ENCODE measurements around the gene HOXA6.

HOXA6 gene

GRCh38 chr7:27161214-27161720, 13.7 kb upstream of the HOXA6 start:
- DNase-seq (ENCODE audit: low spot score), result peak; percentile 79

GRCh38 chr7:27160546-27161213, 13.1 kb upstream of the HOXA6 start:
- peak; percentile 90 for DNase-seq (ENCODE audit: low spot score)

GRCh38 chr7:27160145-27160545, 12.6 kb upstream of the HOXA6 start:
- DNase-seq (ENCODE audit: low spot score), result no peak

- peak; percentile 55 for DNase-seq (ENCODE audit: low spot score)
Measured at GRCh38 chr7:27159266-27160144, 11.9 kb upstream of the HOXA6 start.

GRCh38 chr7:27158436-27159265, 11.1 kb upstream of the HOXA6 start:
- DNase-seq (ENCODE audit: low spot score), result peak; percentile 68

GRCh38 chr7:27157702-27158431, 10.3 kb upstream of the HOXA6 start:
- peak; percentile 58 for DNase-seq (ENCODE audit: low spot score)

GRCh38 chr7:27156916-27157701, 9.5 kb upstream of the HOXA6 start:
- peak; percentile 51 for DNase-seq (ENCODE audit: low spot score)

GRCh38 chr7:27156508-27156898, 8.9 kb upstream of the HOXA6 start, which contains the start of gene HOXA7:
Gene HOXA7 (minus strand): TSS chr7:27156675. CDS start chr7:27156545, 130 bp downstream.
- DNase-seq (ENCODE audit: low spot score), result peak; percentile 92

GRCh38 chr7:27155816-27156507, 8.4 kb upstream of the HOXA6 start:
- DNase-seq (ENCODE audit: low spot score), result peak; percentile 67

GRCh38 chr7:27154901-27155815, 7.6 kb upstream of the HOXA6 start:
- DNase-seq (ENCODE audit: low spot score), result peak; percentile 83

GRCh38 chr7:27154369-27154768, 6.8 kb upstream of the HOXA6 start:
- no peak for DNase-seq (ENCODE audit: low spot score)

GRCh38 chr7:27153526-27153925, 6.0 kb upstream of the HOXA6 start:
- DNase-seq (ENCODE audit: low spot score), result peak; percentile 49

- DNase-seq (ENCODE audit: low spot score), result peak; percentile 5
Measured at GRCh38 chr7:27152816-27153442, 5.4 kb upstream of the HOXA6 start.

GRCh38 chr7:27151931-27152815, 4.6 kb upstream of the HOXA6 start, which contains the start of gene HOXA3:
Gene HOXA3 (minus strand): TSS chr7:27152583. CDS start chr7:27110640, 41,943 bp downstream.
- DNase-seq (ENCODE audit: low spot score), result peak; percentile 93

- DNase-seq (ENCODE audit: low spot score), result peak; percentile 50
Measured at GRCh38 chr7:27151341-27151930, 3.9 kb upstream of the HOXA6 start.

GRCh38 chr7:27150568-27151340, 3.2 kb upstream of the HOXA6 start:
- DNase-seq (ENCODE audit: low spot score), result peak; percentile 85

All from SW480 (cell line).